ENCODE data around the gene ARHGDIG. TPM values are rescaled to one million over a fixed set of nuclear protein-coding genes. Genes with fewer than 3 reads are reported as not detected.

ARHGDIG gene
- total RNA-seq = 10 to 100 TPM in 1 of 2 donors, 1 to 10 TPM in 1; 1.8 to 20.0 TPM

- peaks cover 32% of the 10 kb centered on the region for H3K27me3 ChIP-seq
- no peak for DNase-seq
- no peak for TF ChIP-seq CTCF (IDR thresholded peaks at IDR 0.05)
- intact Hi-C loops (cut with DNase I) = no loop called here
- no peaks in the 10 kb centered on the region for H3K36me3 ChIP-seq
- no peaks in the 10 kb centered on the region for H3K4me1 ChIP-seq
- no peak within 1 kb of the TSS for H3K27ac ChIP-seq
- H3K9ac ChIP-seq (ENCODE audit: low read depth in 2 of 2, low read length in 2 of 2) = peak within 1 kb of the TSS in 1 of 2 donors; percentile 35
- no peak within 1 kb of the TSS for H3K4me3 ChIP-seq
- no peaks in the 10 kb centered on the region for H3K9me3 ChIP-seq
These were observed at the start of gene ARHGDIG for GRCh38 chr16:280552-280951. Gene ARHGDIG (plus strand): TSS chr16:280591. CDS start chr16:280681, 90 bp downstream.

- no peak overlapping the region for H3K27ac ChIP-seq
These were observed 49.4 kb upstream of the ARHGDIG start for GRCh38 chr16:230949-231348.

GRCh38 chr16:234468-235305 lies 45.7 kb upstream of the ARHGDIG start, which contains the start of gene FAM234A:
Gene FAM234A (plus strand): TSS chr16:234821. CDS start chr16:254414, 19,593 bp downstream.
- H3K4me1 ChIP-seq = peaks cover 3% of the 10 kb centered on the region
- intact Hi-C loops (cut with DNase I) = no loop called here
- TF ChIP-seq CTCF (IDR thresholded peaks at IDR 0.05) = peak; percentile 28
- H3K27me3 ChIP-seq = no peaks in the 10 kb centered on the region
- peak within 1 kb of the TSS; percentile 96 to 99 for H3K9ac ChIP-seq (ENCODE audit: low read depth in 2 of 2, low read length in 2 of 2)
- peak within 1 kb of the TSS; percentile 88 for H3K4me3 ChIP-seq
- peak; percentile 95 for DNase-seq
- H3K9me3 ChIP-seq = no peaks in the 10 kb centered on the region
- no peaks in the 10 kb centered on the region for H3K36me3 ChIP-seq
- peak within 1 kb of the TSS; percentile 97 for H3K27ac ChIP-seq

More at GRCh38 chr16:230949-231348, 49.4 kb upstream of the ARHGDIG start:
- Histone ChIP-seq H3K4me3 (no peak overlapping the region), H3K9ac (ENCODE audit: low read depth in 2 of 2, low read length in 2 of 2) (no peak overlapping the region), H3K9me3 (no peaks in the 10 kb centered on the region), H3K27me3 (no peaks in the 10 kb centered on the region), H3K36me3 (no peaks in the 10 kb centered on the region), H3K4me1 (peaks cover 12% of the 10 kb centered on the region)
- TF ChIP-seq CTCF (IDR thresholded peaks at IDR 0.05) = no peak
- no peak for DNase-seq
- intact Hi-C loops (cut with DNase I) = no loop called here

- intact Hi-C loops (cut with DNase I) = no loop called here
- Histone ChIP-seq H3K9me3 (no peaks in the 10 kb centered on the region), H3K27me3 (no peaks in the 10 kb centered on the region), H3K27ac (no peak overlapping the region), H3K4me3 (no peak overlapping the region), H3K4me1 (peaks cover 6% of the 10 kb centered on the region), H3K9ac (ENCODE audit: low read depth in 2 of 2, low read length in 2 of 2) (no peak overlapping the region), H3K36me3 (no peaks in the 10 kb centered on the region)
- DNase-seq = no peak
- no peak for TF ChIP-seq CTCF (IDR thresholded peaks at IDR 0.05)
These were observed 40.5 kb upstream of the ARHGDIG start for GRCh38 chr16:239948-240277.

GRCh38 chr16:240559-240958 lies 39.8 kb upstream of the ARHGDIG start:
- no peak overlapping the region for H3K9ac ChIP-seq (ENCODE audit: low read depth in 2 of 2, low read length in 2 of 2)
- H3K27me3 ChIP-seq = no peaks in the 10 kb centered on the region
- no peak overlapping the region for H3K27ac ChIP-seq
- H3K9me3 ChIP-seq = no peaks in the 10 kb centered on the region
- intact Hi-C loops (cut with DNase I) = no loop called here
- no peaks in the 10 kb centered on the region for H3K36me3 ChIP-seq
- DNase-seq = no peak
- no peak for TF ChIP-seq CTCF (IDR thresholded peaks at IDR 0.05)
- H3K4me1 ChIP-seq = peaks cover 6% of the 10 kb centered on the region
- no peak overlapping the region for H3K4me3 ChIP-seq

All from colonic mucosa (tissue), 4 donors.